ENCODE measurements around the gene BAG3. TPM values are rescaled to one million over a fixed set of nuclear protein-coding genes. Genes with fewer than 3 reads are reported as not detected.

BAG3 gene
- total RNA-seq, 6 donors from 2014 or later: 23.0 to 53.8 (median 40.3) TPM

- WGBS, 2 donors: 78 to 88% methylated on average over 2 of the region's 2 CpGs
- no peak overlapping the region for H3K4me3 ChIP-seq
- no peak overlapping the region for H3K27ac ChIP-seq
- ATAC-seq (ENCODE audit: low FRiP score in 2 of 2): no peak
- no peaks in the 10 kb centered on the region for H3K36me3 ChIP-seq
- no peaks in the 10 kb centered on the region for H3K9me3 ChIP-seq
- DNase-seq: no peak
- TF ChIP-seq POLR2AphosphoS5 (IDR thresholded peaks at IDR 0.05) (no peak), EP300 (IDR thresholded peaks at IDR 0.05) (no peak), POLR2A (IDR thresholded peaks at IDR 0.05) (no peak)
- TF ChIP-seq, protein P1, sequence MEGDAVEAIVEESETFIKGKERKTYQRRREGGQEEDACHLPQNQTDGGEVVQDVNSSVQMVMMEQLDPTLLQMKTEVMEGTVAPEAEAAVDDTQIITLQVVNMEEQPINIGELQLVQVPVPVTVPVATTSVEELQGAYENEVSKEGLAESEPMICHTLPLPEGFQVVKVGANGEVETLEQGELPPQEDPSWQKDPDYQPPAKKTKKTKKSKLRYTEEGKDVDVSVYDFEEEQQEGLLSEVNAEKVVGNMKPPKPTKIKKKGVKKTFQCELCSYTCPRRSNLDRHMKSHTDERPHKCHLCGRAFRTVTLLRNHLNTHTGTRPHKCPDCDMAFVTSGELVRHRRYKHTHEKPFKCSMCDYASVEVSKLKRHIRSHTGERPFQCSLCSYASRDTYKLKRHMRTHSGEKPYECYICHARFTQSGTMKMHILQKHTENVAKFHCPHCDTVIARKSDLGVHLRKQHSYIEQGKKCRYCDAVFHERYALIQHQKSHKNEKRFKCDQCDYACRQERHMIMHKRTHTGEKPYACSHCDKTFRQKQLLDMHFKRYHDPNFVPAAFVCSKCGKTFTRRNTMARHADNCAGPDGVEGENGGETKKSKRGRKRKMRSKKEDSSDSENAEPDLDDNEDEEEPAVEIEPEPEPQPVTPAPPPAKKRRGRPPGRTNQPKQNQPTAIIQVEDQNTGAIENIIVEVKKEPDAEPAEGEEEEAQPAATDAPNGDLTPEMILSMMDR (IDR thresholded peaks at IDR 0.05): no peak
- no peaks in the 10 kb centered on the region for H3K27me3 ChIP-seq
- H3K4me1 ChIP-seq: no peaks in the 10 kb centered on the region
These were observed 63.3 kb downstream of the BAG3 start for GRCh38 chr10:119714484-119714816.

DNA sequence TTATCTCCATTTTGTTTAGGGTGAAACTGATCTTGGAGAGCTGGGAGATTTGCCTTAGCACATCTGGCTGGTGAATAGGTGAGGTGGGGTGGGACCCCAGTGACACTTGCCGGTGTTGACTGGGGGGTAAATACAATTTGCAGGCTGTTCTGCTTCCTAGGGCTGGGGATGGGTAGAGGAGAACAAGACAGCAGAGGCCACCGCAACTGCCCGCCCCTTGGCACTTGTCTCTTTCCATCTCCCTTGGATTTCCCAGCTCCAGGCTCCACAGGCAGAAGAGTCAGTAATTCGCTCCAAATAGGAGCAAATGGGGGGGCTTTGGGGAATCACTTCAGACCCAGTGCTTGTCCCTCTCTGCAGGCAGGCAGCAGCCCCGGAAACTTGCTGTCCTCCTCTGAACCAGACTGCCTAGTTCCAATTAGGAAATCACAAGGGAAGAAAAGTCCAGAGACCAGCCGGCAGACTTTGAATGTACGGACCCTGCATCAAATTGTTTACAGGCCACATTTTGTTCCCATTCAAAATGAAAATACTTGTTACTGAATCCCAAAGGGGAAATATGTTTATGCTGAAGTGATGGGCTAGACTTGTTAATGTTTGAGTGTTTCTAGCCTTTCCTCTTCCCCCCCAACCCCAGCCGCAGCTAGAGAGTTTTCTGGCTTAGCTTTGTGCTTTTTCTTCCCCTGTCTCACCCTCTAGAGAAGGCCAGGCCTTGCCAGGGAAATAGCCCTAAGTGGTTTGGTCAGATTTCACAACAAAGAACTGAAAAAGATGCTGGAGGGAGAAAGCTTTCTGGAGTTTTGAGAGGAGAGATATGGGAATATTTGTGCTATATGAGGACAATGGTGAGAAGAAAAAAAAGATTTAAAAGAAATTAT is 64.7 kb downstream of the BAG3 start:
- H3K27me3 ChIP-seq: no peaks in the 10 kb centered on the region
- ATAC-seq (ENCODE audit: low FRiP score in 2 of 2) (no peak), DNase-seq (peak in 1 of 2 donors; percentile 31)
- no peaks in the 10 kb centered on the region for H3K9me3 ChIP-seq
- no peaks in the 10 kb centered on the region for H3K36me3 ChIP-seq
- no peak overlapping the region for H3K4me3 ChIP-seq
- 68 to 69% methylated on average over 8 of the region's 8 CpGs for WGBS, 2 donors
- no peaks in the 10 kb centered on the region for H3K4me1 ChIP-seq
- no peak for TF ChIP-seq POLR2AphosphoS5 (IDR thresholded peaks at IDR 0.05)
- TF ChIP-seq, protein P1 (IDR thresholded peaks at IDR 0.05): no peak
- no peak for TF ChIP-seq POLR2A (IDR thresholded peaks at IDR 0.05)
- no peak for TF ChIP-seq EP300 (IDR thresholded peaks at IDR 0.05)
- peak overlapping the region in 2 of 4 donors; percentile 32 to 54 for H3K27ac ChIP-seq

DNA sequence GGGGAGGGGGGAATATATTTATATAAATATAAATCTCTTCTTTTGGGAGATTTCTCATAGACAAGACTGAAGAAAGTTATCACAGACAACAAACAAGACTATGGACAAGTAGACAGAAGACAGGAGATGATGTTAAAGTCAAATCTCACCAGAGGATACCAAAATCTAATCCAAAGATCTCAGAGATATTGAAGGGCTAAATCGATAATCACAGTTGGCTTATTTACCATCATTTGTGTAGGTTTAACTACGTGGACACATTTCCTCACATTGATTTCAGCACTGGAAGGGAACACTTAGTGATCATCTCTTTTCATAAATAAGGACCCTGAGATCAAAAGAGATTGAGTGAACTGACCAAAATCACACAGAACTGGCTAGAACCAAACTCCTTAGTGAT is 72.0 kb downstream of the BAG3 start:
- no peaks in the 10 kb centered on the region for H3K27me3 ChIP-seq
- H3K27ac ChIP-seq: no peak overlapping the region
- no peak for ATAC-seq (ENCODE audit: low FRiP score in 2 of 2)
- no peak for DNase-seq
- H3K36me3 ChIP-seq: no peaks in the 10 kb centered on the region
- H3K9me3 ChIP-seq: no peaks in the 10 kb centered on the region
- 91 to 98% methylated on average over 2 of the region's 2 CpGs for WGBS, 2 donors
- peaks cover 14 to 23% (median 19%) of the 10 kb centered on the region in 4 donors for H3K4me1 ChIP-seq
- H3K4me3 ChIP-seq: no peak overlapping the region
- TF ChIP-seq POLR2A (IDR thresholded peaks at IDR 0.05) (no peak), EP300 (IDR thresholded peaks at IDR 0.05) (no peak), POLR2AphosphoS5 (IDR thresholded peaks at IDR 0.05) (no peak)
- TF ChIP-seq, protein P1 (IDR thresholded peaks at IDR 0.05): no peak

- WGBS, 2 donors: 87 to 92% methylated on average over 3 of the region's 3 CpGs
- no peak overlapping the region for H3K27ac ChIP-seq
- no peak for DNase-seq
- ATAC-seq (ENCODE audit: low FRiP score in 2 of 2): no peak
- H3K4me3 ChIP-seq: no peak overlapping the region
- H3K36me3 ChIP-seq: no peaks in the 10 kb centered on the region
- H3K9me3 ChIP-seq: no peaks in the 10 kb centered on the region
- no peaks in the 10 kb centered on the region for H3K27me3 ChIP-seq
- peaks cover 14 to 23% (median 19%) of the 10 kb centered on the region in 4 donors for H3K4me1 ChIP-seq
- TF ChIP-seq POLR2A (IDR thresholded peaks at IDR 0.05): no peak
- TF ChIP-seq, protein P1 (IDR thresholded peaks at IDR 0.05): no peak
- no peak for TF ChIP-seq POLR2AphosphoS5 (IDR thresholded peaks at IDR 0.05)
- no peak for TF ChIP-seq EP300 (IDR thresholded peaks at IDR 0.05)
These were observed 72.4 kb downstream of the BAG3 start for GRCh38 chr10:119723624-119724023.

Data from upper lobe of left lung (tissue), 6 donors.